H9 (cell line): ENCODE data around the gene CBLL1. TPM values are rescaled to one million over a fixed set of nuclear protein-coding genes. Genes with fewer than 3 reads are reported as not detected.

Experiments used
- DNase-seq: peaks from one replicate; pipeline ENCODE4 v3.0.0-alpha.2; 2017
- H2AFZ ChIP-seq: one replicate; pipeline ENCODE4 v1.6.1; 2013; ENCODE audit warnings: mild to moderate bottlenecking, low read length, control low read depth, moderate library complexity
- H2AK5ac ChIP-seq: 2 replicates; pipeline ENCODE4 v1.6.1; 2013; ENCODE audit warnings: low read length, control low read depth, mixed read lengths; ENCODE audit not compliant: insufficient read length
- H2BK120ac ChIP-seq: one replicate; pipeline ENCODE4 v1.6.1; 2013; ENCODE audit warnings: low read depth, mild to moderate bottlenecking, low read length, control low read depth, inconsistent platforms; ENCODE audit not compliant: poor library complexity, severe bottlenecking
- H2BK12ac ChIP-seq: 2 replicates; pipeline ENCODE4 v1.6.1; 2013; ENCODE audit warnings: low read length, control low read depth, mixed read lengths, low read depth; ENCODE audit not compliant: insufficient read length
- H2BK15ac ChIP-seq: 2 replicates; pipeline ENCODE4 v1.6.1; 2013; ENCODE audit warnings: low read depth, low read length, control low read depth
- H2BK20ac ChIP-seq: one replicate; pipeline ENCODE4 v1.6.1; 2013; ENCODE audit warnings: low read depth, mild to moderate bottlenecking, low read length, control low read depth, inconsistent platforms; ENCODE audit not compliant: poor library complexity, severe bottlenecking
- H2BK5ac ChIP-seq: 2 replicates; pipeline ENCODE4 v1.6.1; 2013; ENCODE audit warnings: low read length, control low read depth, mixed read lengths; ENCODE audit not compliant: insufficient read length
- H3K14ac ChIP-seq: 2 replicates; pipeline ENCODE4 v1.6.1; 2013; ENCODE audit warnings: low read length, control low read depth; ENCODE audit not compliant: insufficient read depth
- H3K18ac ChIP-seq: 2 replicates; pipeline ENCODE4 v1.6.1; 2013; ENCODE audit warnings: low read depth, mild to moderate bottlenecking, mixed read lengths, low read length, control low read depth; ENCODE audit not compliant: insufficient read length
- H3K23ac ChIP-seq: 2 replicates; pipeline ENCODE4 v1.6.1; 2013; ENCODE audit warnings: low read length, control low read depth, mixed read lengths, low read depth; ENCODE audit not compliant: insufficient read length
- H3K23me2 ChIP-seq: 2 replicates; pipeline ENCODE4 v1.6.1; 2013; ENCODE audit warnings: low read depth, mild to moderate bottlenecking, mixed read lengths, low read length, control low read depth; ENCODE audit not compliant: insufficient read length, poor library complexity, severe bottlenecking
- H3K27ac ChIP-seq: 2 replicates; pipeline ENCODE4 v1.5.1; 2013; ENCODE audit warnings: low read length, control low read depth, mixed read lengths, low read depth; ENCODE audit not compliant: insufficient read length
- H3K27me3 ChIP-seq: 2 replicates; pipeline ENCODE4 v1.6.1; 2013; ENCODE audit warnings: low read length, control low read depth, inconsistent platforms; ENCODE audit not compliant: insufficient read depth
- H3K4ac ChIP-seq: 2 replicates; pipeline ENCODE4 v1.6.1; 2013; ENCODE audit warnings: low read depth, mild to moderate bottlenecking, control low read depth, inconsistent platforms, low read length, moderate library complexity
- H3K4me1 ChIP-seq: 2 replicates; pipeline ENCODE4 v1.6.1; 2013; ENCODE audit warnings: low read length, control low read depth, inconsistent platforms; ENCODE audit not compliant: insufficient read depth
- H3K4me2 ChIP-seq: 2 replicates; pipeline ENCODE4 v1.6.1; 2013; ENCODE audit warnings: low read length, control low read depth, mixed read lengths; ENCODE audit not compliant: insufficient read length, insufficient read depth
- H3K56ac ChIP-seq: 2 replicates; pipeline ENCODE4 v1.6.1; 2013; ENCODE audit warnings: low read depth, mild to moderate bottlenecking, mixed read lengths, low read length, control low read depth; ENCODE audit not compliant: insufficient read length
- H3K79me1 ChIP-seq: 2 replicates; pipeline ENCODE4 v1.6.1; 2013; ENCODE audit warnings: low read depth, mild to moderate bottlenecking, moderate library complexity, low read length, control low read depth, inconsistent platforms; ENCODE audit not compliant: insufficient read depth, poor library complexity, severe bottlenecking
- H3K79me2 ChIP-seq: 2 replicates; pipeline ENCODE4 v1.6.1; 2013; ENCODE audit warnings: low read length, control low read depth, inconsistent platforms; ENCODE audit not compliant: insufficient read depth
- H3K9ac ChIP-seq: 2 replicates; pipeline ENCODE4 v1.6.1; 2013; ENCODE audit warnings: low read length, control low read depth, mixed read lengths; ENCODE audit not compliant: insufficient read length; ENCODE audit errors: extremely low read depth
- H3K9me3 ChIP-seq: one replicate; pipeline ENCODE4 v1.6.1; 2013; ENCODE audit warnings: low read depth, low read length, inconsistent platforms; ENCODE audit not compliant: control insufficient read depth
- H3T11ph ChIP-seq: one replicate; pipeline ENCODE4 v1.6.1; 2013; ENCODE audit warnings: mild to moderate bottlenecking, low read length, control low read depth, inconsistent platforms
- H4K20me1 ChIP-seq: one replicate; pipeline ENCODE4 v1.6.1; 2013; ENCODE audit not compliant: control insufficient read depth, insufficient read length, insufficient read depth
- H4K5ac ChIP-seq: 2 replicates; pipeline ENCODE4 v1.6.1; 2013; ENCODE audit warnings: low read depth, mild to moderate bottlenecking, mixed read lengths, low read length, control low read depth; ENCODE audit not compliant: insufficient read length
- H4K8ac ChIP-seq: replicated peaks from 2 replicates; pipeline ENCODE4 v1.6.1; 2013; ENCODE audit warnings: low read length, control low read depth, mixed read lengths, low read depth; ENCODE audit not compliant: insufficient read length
- H4K91ac ChIP-seq: 2 replicates; pipeline ENCODE4 v1.6.1; 2013; ENCODE audit warnings: low read depth, mild to moderate bottlenecking, moderate library complexity, mixed read lengths, low read length, control low read depth; ENCODE audit not compliant: insufficient read length
- H3K27ac Mint-ChIP-seq, 3 experiments: 2 replicates in 2 of 3; 3 replicates in 1 of 3; pipeline ENCODE4 v1.8.0; 2020 to 2021; ENCODE audit warnings: mixed read lengths in 3 of 3, mild to moderate bottlenecking in 1 of 3, moderate library complexity in 1 of 3
- H3K27me3 Mint-ChIP-seq: 2 replicates; pipeline ENCODE4 v1.8.0; 2021; ENCODE audit warnings: low read depth, mild to moderate bottlenecking, moderate library complexity, mixed read lengths
- H3K36me3 Mint-ChIP-seq, 3 experiments: 2 replicates in 2 of 3; 3 replicates in 1 of 3; pipeline ENCODE4 v1.8.0; 2020 to 2021; ENCODE audit warnings: low read depth in 3 of 3, mixed read lengths in 3 of 3; ENCODE audit not compliant: insufficient read depth in 1 of 3
- H3K4me1 Mint-ChIP-seq, 2 experiments: 2 replicates each; pipeline ENCODE4 v1.8.0; 2020; ENCODE audit warnings: mixed read lengths in 2 of 2
- H3K4me3 Mint-ChIP-seq, 2 experiments: 2 replicates in 1 of 2; 3 replicates in 1 of 2; pipeline ENCODE4 v1.8.0; 2020 to 2021; ENCODE audit warnings: mild to moderate bottlenecking in 2 of 2, mixed read lengths in 2 of 2, moderate library complexity in 1 of 2
- H3K9me3 Mint-ChIP-seq, 2 experiments: 2 replicates in 1 of 2; 3 replicates in 1 of 2; pipeline ENCODE4 v1.8.0; 2020; ENCODE audit warnings: mild to moderate bottlenecking in 2 of 2, mixed read lengths in 2 of 2, moderate library complexity in 1 of 2
- WGBS: extraction: QIAGEN DNeasy Blood & Tissue Kit; methylation state at CpG from one replicate; pipeline ENCODE4 v1.1.7; 2013; ENCODE audit warnings: missing lambda C conversion rate, low lambda C conversion rate, mixed read lengths; ENCODE audit not compliant: insufficient read length; ENCODE audit errors: extremely low coverage; 5-methylcytosine and 5-hydroxymethylcytosine counted together
- total RNA-seq: library from RNA; stranded (reverse); gene quantifications from 2 replicates; pipeline ENCODE4 v1.2.1, GENCODE V29; 2021
- TF ChIP-seq, protein P1 (sequence below): fragments of 200-600 bp; sonication (generic); conservative IDR thresholded peaks from 3 replicates; pipeline ENCODE4 v1.8.0; 2021; ENCODE audit warnings: antibody characterized with exemption, mild to moderate bottlenecking

Gene CBLL1
- total RNA-seq, 1 experiment from 2014 or later: 32.2 TPM

DNA sequence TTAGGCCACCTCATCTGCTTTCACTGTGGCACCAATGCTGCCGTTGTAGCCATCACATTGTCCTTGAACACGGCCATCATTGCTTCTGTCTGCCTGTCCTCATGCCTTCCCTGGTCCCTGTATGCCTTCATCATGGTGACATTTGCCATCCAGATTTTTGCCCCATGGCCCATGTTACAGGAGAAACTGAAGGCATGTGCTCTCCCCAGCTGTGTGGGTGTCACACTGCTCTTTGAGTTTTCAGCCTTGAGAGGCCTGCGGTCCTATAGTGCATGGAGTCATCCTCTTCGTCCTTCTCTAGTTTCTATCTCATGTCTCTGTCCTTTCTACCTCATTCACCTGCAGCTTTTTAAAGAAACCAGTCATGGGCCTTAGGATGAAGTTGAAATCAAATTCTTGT lies 65.2 kb downstream of the CBLL1 start:
- Histone ChIP-seq H2BK12ac (no peak overlapping the region), H3K18ac (no peak overlapping the region), H3K4me2 (no peak overlapping the region), H4K5ac (no peak overlapping the region), H2AFZ (no peak overlapping the region), H3K4me1 (no peaks in the 10 kb centered on the region), H4K8ac (no peak overlapping the region), H3T11ph (no peak overlapping the region), H3K23me2 (no peaks in the 10 kb centered on the region), H3K14ac (no peak overlapping the region), H2BK120ac (no peak overlapping the region), H3K27ac (no peak overlapping the region), H3K9ac (no peak overlapping the region), H2BK20ac (no peak overlapping the region), H3K4ac (no peak overlapping the region), H2BK5ac (no peak overlapping the region), H3K23ac (no peak overlapping the region), H3K79me2 (no peaks in the 10 kb centered on the region), H4K20me1 (no peaks in the 10 kb centered on the region), H4K91ac (no peak overlapping the region), H2BK15ac (no peak overlapping the region), H3K79me1 (no peaks in the 10 kb centered on the region), H3K9me3 (no peaks in the 10 kb centered on the region), H2AK5ac (no peak overlapping the region), H3K27me3 (no peaks in the 10 kb centered on the region), H3K56ac (no peak overlapping the region)
- TF ChIP-seq, protein P1, sequence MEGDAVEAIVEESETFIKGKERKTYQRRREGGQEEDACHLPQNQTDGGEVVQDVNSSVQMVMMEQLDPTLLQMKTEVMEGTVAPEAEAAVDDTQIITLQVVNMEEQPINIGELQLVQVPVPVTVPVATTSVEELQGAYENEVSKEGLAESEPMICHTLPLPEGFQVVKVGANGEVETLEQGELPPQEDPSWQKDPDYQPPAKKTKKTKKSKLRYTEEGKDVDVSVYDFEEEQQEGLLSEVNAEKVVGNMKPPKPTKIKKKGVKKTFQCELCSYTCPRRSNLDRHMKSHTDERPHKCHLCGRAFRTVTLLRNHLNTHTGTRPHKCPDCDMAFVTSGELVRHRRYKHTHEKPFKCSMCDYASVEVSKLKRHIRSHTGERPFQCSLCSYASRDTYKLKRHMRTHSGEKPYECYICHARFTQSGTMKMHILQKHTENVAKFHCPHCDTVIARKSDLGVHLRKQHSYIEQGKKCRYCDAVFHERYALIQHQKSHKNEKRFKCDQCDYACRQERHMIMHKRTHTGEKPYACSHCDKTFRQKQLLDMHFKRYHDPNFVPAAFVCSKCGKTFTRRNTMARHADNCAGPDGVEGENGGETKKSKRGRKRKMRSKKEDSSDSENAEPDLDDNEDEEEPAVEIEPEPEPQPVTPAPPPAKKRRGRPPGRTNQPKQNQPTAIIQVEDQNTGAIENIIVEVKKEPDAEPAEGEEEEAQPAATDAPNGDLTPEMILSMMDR: no peak
- Mint-ChIP-seq H3K4me1 (no peaks in the 10 kb centered on the region), H3K36me3 (no peaks in the 10 kb centered on the region), H3K27me3 (peaks cover 4% of the 10 kb centered on the region; the same call in 1 of the 2 replicates), H3K27ac (no peak overlapping the region), H3K9me3 (no peaks in the 10 kb centered on the region), H3K4me3 (no peak overlapping the region)
- DNase-seq: no peak
- no CpG with 5 or more reads among the region's 4 CpGs for WGBS
